Suprapubic skin (tissue), 4 donors: ENCODE measurements around the gene SUPT6H.

Experiments used
- CTCF ChIP-seq, 2 donors: fragments of 200-600 bp in 1 of 2; fragments of 450-650 bp in 1 of 2; sonication (generic) in 1 of 2; IDR thresholded peaks; one replicate each; pipeline ENCODE4 v1.5.1; 2016 to 2019; ENCODE audit warnings: antibody characterized with exemption in 2 of 2, mild to moderate bottlenecking in 1 of 2, moderate library complexity in 1 of 2
- POLR2A ChIP-seq, 2 donors: fragments of 450-650 bp; IDR thresholded peaks; one replicate each; pipeline ENCODE4 v1.6.1; 2017; ENCODE audit warnings: antibody characterized with exemption in 2 of 2, mild to moderate bottlenecking in 2 of 2, moderate library complexity in 2 of 2
- POLR2AphosphoS5 ChIP-seq, 3 donors: sonication (generic); formaldehyde crosslinking; IDR thresholded peaks; one replicate each; pipeline ENCODE4 v1.6.1; 2017; ENCODE audit warnings: antibody characterized with exemption in 3 of 3

GRCh38 chr17:28648698-28649097, 13.3 kb upstream of the SUPT6H start:
- no peak for TF ChIP-seq CTCF (IDR thresholded peaks at IDR 0.05)
- TF ChIP-seq POLR2AphosphoS5 (IDR thresholded peaks at IDR 0.05), result no peak
- no peak for TF ChIP-seq POLR2A (IDR thresholded peaks at IDR 0.05)
